GM04503 (cell line): ENCODE measurements around the gene PFKFB1.

ENCODE experiments used
- DNase-seq: peaks from one replicate; pipeline ENCODE4 v3.0.0-alpha.2; 2012; ENCODE audit warnings: low read depth

The PFKFB1 gene

DNA sequence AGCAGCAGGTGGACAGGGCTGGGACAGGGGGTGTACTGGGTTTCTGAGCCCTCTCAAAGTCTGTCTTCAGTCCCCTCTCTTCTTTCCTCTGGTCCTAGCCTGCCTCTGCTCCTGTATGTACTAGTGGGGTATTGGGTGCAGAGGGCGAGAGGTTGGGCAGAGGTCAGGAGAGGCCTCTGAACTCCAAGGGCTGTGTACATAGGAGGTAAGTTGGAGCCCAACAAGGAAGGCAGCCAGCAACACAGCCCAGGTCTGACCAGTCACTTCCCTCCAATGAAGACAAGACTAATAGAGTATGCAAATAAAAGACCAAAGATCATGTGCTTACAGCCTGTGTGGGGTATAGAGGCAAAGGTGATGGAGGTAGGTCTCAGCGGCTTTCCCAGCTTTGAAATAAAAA is at the start of gene PFKFB1:
TSS of gene PFKFB1 (minus strand) at position 90 of the 400 bp plus-strand sequence. CDS start 181 bp downstream, outside the sequence.
- no peak for DNase-seq

DNA sequence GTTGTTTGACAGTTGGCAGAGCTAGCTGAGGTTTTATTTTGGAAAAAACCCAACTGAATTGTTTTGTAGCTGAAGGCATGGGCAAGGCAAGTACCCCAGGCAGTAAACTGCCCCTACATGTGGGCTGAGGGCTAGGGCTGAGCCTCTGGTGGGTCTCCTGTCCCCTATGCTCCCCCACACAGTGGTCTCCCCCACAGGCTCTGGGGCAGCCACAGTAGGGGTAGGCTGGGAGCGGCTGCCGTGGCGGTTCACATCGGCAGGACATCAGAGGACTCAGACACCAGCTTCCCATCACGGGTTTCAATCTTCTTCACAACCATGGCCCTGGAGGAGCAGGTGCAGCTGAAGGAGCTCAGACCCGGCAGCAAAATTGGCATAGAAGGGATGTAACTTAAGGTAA is 47.5 kb upstream of the PFKFB1 start:
- DNase-seq = no peak

DNA sequence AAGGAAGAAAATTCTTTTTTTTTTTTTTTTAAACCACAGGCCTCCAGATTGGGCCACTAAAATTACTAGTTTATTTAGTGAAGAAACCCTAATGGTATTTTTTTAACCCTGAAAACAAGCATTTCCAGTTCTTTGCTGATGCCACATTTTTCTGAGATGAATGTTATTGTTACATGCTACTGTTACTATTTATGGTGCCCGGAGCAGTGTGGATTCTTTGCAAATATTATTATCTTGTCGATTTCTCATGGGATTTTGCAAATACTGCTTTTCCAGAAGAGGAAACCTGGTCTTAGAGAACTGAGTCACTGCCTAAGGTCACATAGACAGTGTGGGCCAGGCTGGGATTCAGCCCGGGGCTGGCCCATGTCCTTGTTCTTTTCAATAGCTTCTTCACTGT is 45.5 kb upstream of the PFKFB1 start:
- DNase-seq = peak; percentile 28

DNA sequence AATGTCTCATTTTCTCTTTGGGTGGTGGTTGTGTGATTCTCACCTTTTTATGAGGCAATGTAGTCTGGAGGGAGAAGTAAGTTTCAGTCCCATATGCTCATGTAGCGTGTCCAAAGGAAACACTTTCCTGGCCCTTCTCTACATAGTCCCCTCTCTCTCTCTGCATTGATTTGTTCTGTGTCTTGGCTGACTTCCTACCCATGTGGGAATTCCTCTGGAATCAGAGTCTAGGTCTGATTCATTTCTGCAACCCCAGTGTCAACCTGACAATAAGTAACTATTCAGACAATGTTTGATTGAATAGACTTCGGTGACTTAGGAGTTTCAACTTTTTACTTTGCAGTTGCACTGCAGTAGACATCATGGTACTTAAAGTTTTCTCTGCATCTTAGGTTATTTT is 39.4 kb upstream of the PFKFB1 start:
- no peak for DNase-seq

DNA sequence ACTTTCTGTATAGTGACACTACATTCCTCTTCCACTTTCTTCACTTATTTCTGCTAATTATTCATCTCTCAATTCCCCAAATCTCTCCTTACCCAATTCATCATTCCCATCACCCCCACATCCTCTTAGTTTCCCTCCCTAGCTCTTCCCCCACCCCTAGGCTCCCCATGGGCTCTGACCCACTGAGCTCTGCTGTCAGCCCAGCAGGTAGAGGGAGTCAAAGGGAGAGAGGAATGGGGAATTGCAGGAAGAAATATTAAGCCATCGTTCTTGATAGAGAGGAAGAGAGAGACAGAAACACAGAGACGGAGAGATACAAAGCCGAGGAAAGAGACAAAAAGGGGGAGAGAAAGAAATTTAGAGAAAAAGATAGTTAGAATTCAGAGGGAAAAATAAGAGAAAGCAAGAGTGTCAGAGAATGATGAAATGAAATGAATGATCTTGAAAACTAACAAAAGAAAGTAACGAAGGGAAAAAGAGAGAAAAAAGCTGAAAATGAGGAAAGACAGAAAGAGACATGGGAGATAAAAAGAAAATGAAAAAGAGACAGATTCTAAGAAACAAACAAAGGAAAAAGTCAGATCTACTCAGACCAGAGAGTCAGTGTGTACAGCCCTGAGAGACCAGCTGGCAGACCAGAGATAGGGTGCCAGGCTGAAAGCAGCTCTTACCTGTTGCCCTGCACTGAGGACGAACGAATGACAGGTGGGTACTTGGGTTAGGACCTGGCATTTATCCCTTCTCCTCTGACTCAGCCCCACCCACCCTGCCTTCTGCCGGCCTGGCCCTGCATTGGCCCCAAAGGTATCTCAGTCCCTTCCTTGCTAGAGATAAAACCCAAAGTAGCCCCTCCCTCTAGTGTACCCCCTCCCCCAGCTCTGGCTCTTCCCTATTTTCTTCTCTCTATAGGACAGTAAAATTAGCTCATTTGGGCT is 36.5 kb upstream of the PFKFB1 start, which contains the start of gene ALAS2:
TSS of gene ALAS2 (minus strand) at position 707 of the 935 bp plus-strand sequence. CDS start 4,977 bp downstream, outside the sequence.
- DNase-seq = no peak

DNA sequence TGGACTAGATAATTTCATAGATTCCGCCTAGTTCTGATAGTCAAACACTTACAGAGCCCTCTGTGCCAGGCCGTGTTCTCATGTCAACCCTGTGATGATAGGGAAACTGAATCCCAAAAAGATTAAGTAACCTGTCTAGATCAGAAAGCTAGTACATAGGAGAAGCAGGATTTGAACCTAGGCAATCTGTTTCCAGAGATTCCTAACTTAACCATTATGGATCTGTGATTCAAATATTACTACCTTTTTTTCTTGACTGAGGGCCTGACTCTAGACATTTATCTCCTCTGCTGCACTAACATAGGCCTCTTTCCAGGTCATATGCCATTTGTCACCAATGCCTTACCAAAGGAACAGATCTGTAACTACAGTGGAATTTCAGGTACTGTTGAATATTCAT is 35.3 kb upstream of the PFKFB1 start:
- no peak for DNase-seq

DNA sequence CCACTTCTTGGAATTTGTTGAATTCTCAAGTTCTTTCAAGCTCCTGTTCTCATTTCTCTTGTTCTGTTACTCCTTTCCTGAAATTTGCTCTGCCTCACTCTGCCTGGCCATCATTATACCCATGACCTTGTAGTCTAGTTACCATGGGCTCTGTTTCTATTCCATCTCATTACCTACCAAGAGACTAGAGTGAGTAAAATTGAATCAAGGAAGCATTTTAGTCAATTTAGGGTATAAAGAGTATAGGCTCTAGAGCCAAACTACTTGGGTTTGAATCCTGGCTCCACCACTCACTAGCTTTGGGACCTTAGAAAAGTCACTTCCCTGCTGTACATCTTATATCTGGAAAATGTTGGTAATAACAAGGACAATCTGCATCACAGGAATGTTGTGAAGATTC is 34.6 kb upstream of the PFKFB1 start:
- no peak for DNase-seq

DNA sequence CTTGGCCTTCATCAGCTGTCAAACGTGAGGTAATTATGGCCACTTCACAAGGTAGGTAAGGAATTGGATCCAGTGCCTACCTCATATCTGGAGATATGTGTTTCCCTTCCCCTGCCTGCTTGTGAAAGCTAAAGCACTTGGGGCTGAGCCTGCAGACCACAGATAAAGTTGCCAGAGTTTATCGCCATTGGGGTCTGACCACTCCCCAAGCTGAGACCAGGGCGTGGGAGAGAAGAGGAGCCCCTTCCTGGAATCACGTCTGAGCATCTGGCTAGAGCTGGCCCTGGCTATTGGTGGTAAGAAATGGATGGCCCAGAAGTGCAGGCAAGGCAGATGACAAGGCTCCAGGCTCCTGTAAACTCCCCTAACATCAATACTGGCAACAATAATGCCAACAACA is 34.1 kb upstream of the PFKFB1 start:
- no peak for DNase-seq

DNA sequence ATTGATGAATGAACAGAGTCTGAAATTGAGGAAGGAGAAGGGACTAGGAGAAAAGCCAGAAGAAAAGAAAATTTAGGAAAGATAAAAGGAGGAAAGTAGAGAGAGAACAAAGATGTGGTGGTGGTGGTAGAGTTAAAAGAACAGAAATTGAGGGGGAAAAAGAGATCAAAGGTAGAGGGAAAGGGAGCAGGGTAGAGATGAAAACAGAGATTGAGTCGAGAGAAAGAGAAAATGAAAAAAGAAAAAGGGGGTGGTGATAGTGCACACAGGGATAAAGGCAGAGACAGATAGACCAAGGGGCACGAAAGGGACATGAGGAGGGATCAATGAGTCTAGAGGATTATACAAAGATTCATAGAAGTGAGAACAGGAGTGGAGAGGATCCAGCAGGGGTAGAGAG is 32.9 kb upstream of the PFKFB1 start:
- DNase-seq = no peak

DNA sequence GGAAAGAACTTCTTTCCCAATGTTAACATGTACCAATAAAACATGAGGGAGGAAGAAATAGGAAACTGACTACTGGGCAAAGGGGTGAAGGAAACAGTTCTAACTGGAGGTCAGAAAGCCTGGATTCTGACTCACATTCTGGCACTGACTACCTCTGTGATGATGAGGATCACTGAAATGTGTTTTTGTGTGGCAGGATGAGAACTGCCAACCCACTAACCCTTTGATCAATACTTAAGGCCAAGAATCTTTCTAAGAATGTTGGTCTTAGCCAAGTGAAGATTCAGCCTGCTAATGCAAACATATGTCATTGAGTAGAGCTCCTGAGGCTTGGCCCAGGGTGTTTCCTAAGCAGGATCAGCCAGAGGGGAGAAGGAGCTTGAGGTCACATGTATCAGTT is 32.2 kb upstream of the PFKFB1 start:
- peak; percentile 16 for DNase-seq

DNA sequence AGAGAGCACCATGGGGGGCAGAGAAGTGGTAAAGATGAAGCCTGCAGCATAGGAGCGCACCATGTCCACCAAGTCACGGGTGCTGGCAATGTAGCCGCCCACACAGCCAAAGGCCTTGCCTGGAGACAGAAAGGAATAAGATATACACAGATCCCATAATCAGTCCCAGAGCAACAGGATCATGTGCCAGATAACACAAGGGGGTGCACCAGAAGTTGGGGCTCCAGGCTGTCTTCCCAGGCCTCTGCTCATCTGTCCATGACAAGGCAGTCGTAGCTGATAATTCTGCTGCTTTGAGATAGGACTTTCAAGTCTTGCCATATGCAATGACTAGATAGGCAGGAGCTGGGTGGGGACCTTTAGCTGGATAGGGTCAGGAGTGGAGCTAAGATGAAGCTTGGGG is 20.9 kb upstream of the PFKFB1 start:
- no peak for DNase-seq

DNA sequence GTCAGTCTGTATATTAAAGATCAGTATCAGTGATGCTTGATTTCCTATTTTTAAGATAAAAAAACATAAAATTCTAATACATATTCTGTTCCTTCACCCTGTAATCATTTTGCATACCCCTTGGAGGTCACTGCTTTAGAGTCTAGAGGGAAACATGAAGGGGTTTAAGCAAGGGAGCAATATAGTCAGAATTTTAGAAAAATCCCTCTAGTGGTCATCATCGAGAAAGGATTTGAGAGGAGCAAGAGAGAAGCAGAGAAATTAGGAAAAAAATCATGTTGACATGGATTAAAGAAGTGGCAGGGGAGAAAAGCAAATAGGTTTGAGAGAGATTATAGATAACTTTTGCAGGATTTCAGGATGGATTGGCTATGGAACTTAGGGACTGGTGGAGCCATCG is 17.3 kb upstream of the PFKFB1 start:
- DNase-seq = no peak

DNA sequence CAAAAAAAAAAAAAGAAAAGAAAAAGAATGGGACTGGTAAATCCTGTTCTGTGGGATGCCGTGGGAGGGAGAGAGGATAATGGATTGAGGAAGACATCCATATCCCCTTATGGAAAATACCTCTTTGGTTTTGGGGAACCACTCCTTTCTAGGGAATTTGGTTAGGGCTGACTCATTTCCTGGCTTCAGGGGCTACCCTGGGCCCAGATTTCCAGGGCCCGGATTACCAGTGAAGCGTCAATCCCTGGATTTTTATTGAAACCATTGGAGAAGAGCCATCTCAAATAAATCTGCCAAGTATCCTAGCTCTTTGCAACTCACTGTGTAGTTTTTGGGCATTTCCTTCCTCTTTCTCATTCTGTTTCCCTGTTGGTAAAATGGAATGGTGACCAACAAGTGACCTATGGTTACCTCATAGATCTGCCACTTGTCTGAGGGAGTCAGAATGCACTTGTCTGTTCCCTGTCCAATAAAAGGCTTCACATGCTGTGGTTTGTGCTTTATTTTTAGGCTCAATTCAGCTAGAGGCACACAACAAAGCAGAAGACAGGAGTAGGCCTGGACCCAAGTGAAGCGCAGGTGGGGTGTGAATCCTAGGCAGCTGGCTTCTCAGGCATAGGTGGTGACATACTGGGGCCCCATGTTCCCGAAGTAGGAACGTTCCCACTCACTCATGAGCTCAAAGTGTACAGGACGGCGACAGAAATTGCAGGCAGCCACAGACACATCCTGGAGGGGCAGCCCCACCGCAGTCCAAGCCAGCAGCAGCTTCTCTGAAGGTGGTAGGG is 14.8 kb upstream of the PFKFB1 start:
- peak; percentile 9 for DNase-seq

DNA sequence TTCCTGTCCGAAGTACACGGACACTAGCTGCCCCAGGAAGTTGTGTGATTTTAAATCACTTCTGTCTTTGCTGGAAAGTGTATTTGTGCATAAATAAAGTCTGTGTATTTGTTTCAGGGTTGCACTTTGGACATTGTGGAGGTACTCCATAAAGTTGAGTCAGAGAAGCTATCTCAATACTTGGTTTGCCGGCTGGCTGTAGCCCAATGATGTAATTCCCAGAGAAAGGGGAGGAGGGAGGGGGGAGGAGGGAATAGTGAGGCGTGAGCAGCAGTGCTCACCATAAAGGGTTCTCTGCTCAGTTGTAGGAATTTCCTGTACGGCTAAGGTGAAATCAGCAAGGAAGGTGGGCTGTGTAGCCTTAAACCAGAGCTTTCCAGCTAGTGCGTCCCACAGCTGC is 13.7 kb upstream of the PFKFB1 start:
- DNase-seq = peak; percentile 14

DNA sequence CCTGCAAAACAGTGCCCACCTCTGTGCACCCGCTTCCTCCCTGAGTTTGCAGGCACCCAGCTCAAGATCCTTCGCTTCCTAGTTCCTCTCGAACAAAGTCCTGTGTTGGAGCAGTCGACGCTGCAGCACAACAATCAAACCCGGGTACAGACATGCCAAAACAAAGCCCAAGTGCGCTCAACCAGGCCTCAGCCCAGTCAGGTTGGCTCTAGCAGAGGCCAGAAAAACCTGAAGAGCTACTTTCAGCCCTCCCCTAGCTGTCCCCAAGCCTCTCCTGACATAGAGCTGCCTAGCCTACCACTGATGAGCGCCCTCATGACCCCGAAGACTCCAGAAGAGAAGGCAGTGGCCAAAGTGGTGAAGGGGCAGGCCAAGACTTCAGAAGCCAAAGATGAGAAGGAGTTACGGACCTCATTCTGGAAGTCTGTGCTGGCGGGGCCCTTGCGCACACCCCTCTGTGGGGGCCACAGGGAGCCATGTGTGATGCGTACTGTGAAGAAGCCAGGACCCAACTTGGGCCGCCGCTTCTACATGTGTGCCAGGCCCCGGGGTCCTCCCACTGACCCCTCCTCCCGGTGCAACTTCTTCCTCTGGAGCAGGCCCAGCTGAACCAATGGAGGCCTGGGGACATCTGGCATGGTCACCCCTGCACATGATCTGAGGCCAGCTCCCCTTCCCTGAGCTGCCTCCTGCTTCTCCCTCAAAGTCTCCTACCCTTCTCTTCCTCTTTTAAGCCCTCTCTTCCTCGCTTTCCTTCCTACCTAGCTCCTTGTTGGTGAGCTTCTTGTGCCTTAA is 13.0 kb upstream of the PFKFB1 start:
- DNase-seq = no peak

DNA sequence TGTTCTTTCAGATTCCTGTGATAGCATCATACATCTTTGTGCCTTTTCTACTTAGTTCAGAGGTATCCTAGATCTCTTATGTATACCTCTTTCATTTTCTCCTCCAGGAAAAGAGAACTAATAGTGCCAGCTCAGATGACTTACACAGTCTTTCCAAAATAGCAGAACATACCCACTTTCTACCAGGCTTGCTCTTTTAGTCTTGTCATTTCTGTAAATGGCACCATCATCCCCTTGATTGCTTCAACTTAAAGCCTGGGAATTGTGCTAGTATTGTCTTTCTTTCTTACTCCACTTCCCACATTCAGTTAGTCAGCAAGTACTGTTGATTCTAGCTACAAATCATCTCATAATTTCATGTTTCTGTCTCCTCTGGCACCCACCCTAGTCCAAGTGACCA is 11.3 kb upstream of the PFKFB1 start:
- no peak for DNase-seq

DNA sequence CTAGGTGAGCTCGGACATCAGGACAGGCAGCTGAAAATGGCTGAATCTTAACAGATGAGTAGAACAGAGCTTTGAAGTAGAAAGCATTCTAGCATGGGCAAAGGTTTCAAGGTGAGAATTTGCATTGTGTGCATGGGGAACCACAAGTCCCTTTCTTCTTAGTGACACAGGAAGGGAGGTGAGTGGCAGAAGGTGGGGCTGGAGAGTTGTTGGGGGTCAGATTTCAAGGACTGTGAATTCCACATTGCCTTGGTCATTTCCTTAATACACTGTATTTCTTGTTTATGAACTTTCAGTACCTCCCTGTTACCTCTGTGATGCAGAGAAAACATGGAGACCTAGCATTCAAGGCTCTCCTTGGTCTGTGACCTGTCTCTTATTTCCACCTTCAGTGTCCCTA is 10.2 kb upstream of the PFKFB1 start:
- DNase-seq = no peak

DNA sequence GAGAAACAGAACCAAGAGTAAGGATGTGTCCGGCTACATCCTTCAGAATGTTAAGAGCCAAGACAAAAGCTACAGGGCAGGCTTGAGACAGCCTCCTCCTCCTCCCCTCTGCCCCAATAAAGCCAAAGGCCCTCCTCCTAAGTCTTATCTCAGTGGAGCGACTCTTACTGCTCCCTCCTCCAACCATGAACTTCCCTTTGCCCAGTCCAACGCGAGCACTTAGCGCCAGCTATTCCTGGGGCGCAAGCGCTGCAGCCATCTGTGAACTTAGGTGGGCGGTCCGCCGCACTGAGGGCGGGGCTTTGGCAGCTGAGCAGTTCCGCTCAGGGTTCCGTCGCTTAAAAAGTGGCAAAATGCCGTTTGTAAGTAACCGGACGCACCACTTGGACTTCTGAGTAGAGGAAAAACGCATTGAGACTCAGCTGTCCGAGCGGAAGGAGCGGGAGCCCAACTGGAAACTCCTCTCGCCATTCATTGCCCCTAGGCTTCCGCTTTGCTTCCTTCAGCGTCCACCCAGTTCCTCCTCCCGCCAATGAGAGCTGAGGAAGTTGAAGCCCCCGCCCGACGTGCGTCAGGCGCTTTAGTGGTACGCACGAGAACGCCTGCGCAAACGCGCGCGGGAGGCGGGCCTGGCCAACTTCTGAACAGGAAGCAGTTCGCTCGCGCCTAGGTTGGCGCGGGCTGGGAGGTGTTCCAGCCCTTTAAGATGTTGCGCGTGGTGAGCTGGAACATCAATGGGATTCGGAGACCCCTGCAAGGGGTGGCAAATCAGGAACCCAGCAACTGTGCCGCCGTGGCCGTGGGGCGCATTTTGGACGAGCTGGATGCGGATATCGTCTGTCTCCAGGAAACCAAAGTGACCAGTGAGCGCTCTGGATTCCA is 6.0 kb upstream of the PFKFB1 start, which contains the start of gene APEX2:
TSS of gene APEX2 (plus strand) at position 647 of the 882 bp plus-strand sequence. CDS start at position 707, 60 bp downstream.
- DNase-seq = peak; percentile 69

DNA sequence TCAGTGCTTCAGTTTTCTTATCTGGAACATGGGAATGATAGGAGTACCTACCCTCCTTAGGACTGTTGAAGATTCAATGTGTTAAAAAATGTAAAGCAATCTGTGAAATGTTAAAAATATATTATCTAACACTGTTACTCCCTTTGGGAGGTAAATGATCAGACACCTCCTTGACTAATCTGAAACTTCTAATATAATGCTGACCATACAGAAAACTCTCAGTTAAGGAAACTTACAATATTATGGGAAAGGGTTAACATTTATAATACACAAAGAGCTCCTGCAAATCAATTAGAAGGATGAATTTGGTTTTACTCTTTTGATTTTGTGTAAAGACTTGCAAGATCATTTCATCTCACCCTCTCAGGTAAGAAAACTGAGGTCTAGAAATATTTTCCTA is 1.6 kb upstream of the PFKFB1 start:
- DNase-seq = no peak

DNA sequence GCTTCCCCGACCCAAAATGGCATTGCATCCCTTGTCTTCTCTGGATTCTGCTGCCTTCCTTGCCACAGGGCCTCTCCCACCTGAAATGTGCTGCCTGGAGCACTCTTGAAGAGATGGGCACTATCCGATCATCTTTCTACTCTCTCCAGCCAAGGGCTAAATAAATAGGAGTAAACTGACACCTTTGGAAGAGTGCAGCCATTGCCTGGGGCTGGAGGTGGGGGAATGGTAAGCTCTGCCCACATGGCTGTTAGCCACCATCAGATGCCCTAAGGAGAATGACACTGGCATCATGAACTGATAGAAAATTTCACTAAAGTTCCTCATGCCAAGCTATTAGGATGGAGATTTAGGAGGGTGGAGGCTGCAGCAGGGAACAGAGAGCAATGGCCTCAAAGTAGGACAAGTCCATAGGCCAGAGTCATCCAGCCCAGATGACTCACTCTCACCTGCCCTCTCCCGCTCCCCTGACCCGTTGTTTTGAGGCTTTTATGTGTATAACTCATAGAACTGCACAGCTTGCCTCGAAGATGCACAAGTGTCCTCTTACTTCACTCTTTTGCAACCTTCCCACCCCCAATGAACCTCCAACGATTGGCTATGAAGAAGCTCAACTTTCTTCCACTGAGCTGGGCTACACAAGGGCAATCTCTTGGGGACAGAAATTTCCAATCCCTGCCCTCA is 822 bp upstream of the PFKFB1 start:
- no peak for DNase-seq
